ENCODE data around the gene NPTX1. TPM values are rescaled to one million over a fixed set of nuclear protein-coding genes. Genes with fewer than 3 reads are reported as not detected.

The NPTX1 gene
- total RNA-seq, 4 donors from 2014 or later, result 0.40 to 22.8 (median 7.2) TPM

DNA sequence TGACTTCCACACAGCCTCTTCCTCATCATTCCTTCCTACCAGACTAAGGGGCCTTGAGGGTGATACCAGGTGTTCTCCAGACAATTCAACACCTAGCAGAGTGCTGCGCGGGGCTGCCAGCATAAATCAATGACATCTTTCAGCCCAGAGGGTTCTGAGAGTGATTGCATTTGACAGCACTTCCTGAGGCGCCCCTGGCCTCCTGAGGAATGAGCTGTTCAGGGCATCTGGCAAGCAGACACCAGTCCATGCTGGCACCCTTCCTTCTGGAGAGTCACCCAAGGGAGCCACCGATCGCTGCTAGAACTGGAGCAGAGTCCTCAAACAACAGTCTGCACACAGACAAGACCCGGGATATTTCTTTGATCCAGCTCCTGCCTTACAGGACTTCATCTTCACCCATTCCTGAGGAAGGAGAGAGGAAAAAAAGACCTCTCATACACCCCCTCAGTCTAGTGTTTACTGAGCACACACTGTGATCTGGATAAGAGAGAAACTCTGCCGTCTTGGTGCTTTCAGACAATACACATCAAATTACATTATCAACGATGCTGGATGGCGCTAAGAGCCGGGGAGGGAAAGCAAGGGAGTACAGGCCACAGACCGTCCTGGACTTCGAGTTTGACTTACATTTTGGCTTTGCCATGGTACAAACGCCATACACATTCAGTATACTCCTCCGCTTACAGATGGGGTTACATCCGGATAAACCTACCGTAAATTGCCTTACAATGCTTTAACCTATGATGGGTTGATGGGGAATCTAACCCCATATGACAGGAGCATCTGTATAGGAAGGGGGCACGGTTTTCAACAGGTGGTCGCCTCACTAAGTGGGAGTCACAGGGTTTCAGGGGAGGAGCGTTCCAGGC, 23.0 kb downstream of the NPTX1 start:
- in situ Hi-C loops (cut with MboI; ENCODE audit: low pct_ligation_motif_present in 1 of 4, low pct_unique_long_range_greater_than_20kb in 1 of 4, low sequenced_read_pairs in 3 of 4) (no loop called here), intact Hi-C loops (cut with DNase I; ENCODE audit: low total_unique reads) (no loop called here)
- Histone ChIP-seq H3K27ac (peak overlapping the region in 1 of 4 donors; percentile 95), H3K4me1 (peaks cover 8 to 41% (median 24%) of the 10 kb centered on the region in 4 donors), H3K27me3 (no peaks in the 10 kb centered on the region), H3K9me3 (no peaks in the 10 kb centered on the region), H3K36me3 (no peaks in the 10 kb centered on the region), H3K4me3 (peak overlapping the region in 1 of 4 donors; percentile 75)
- 91% methylated on average over 19 of the region's 19 CpGs; no CpG with 5 or more reads in 1 of the 2 donors for WGBS, 2 donors (ENCODE audit: low coverage in 1 of 2)
- TF ChIP-seq CTCF (IDR thresholded peaks at IDR 0.05) (no peak), POLR2A (IDR thresholded peaks at IDR 0.05) (no peak), EP300 (IDR thresholded peaks at IDR 0.05; ENCODE audit: low read depth) (no peak), POLR2AphosphoS5 (IDR thresholded peaks at IDR 0.05) (no peak)
- DNase-seq, result no peak

- in situ Hi-C loops (cut with MboI; ENCODE audit: low pct_ligation_motif_present in 1 of 4, low pct_unique_long_range_greater_than_20kb in 1 of 4, low sequenced_read_pairs in 3 of 4) (no loop called here), intact Hi-C loops (cut with DNase I; ENCODE audit: low total_unique reads) (no loop called here)
- peaks cover 8 to 38% (median 24%) of the 10 kb centered on the region in 4 donors for H3K4me1 ChIP-seq
Measured at GRCh38 chr17:80452173-80452915, 24.1 kb downstream of the NPTX1 start.

DNA sequence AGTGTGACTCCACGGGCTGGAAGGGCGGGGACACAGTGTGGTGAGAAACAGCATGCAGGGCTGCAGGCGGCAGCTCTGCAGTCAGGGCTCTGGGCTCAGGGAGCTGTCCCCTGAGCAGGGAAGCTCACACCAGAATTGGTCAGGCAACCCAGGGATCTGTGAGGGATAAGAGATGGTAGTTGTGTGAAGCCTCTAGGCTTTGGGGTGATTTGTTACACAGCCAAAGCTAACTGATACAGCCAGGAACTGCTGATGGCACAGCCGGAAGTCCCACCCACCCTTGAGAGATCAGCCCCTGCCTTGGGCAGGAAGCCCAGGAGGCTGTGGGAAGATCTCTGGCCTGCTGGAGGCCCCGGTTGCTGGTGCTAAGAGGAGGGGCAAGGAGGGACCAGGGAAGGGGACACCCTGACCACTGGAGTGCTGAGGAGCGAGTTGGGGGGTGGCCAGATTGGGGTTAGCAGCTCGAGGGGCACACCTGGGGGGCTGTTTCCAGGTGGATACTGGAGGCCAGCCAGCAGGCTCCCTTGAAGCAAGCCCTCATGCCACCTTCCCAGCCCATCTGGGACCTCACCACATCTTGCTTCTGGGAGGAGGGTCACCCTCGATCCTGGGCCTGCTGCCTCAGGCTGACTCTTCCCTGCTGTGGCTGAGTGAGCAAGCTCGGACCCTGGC, 25.2 kb downstream of the NPTX1 start:
- Histone ChIP-seq H3K27me3 (no peaks in the 10 kb centered on the region), H3K9me3 (no peaks in the 10 kb centered on the region), H3K27ac (peak overlapping the region in 2 of 4 donors; percentile 53 to 72), H3K4me1 (peaks cover 8 to 29% (median 19%) of the 10 kb centered on the region in 4 donors), H3K4me3 (no peak overlapping the region), H3K36me3 (no peaks in the 10 kb centered on the region)
- DNase-seq, result no peak
- 78% methylated on average over 7 of the region's 9 CpGs; no CpG with 5 or more reads in 1 of the 2 donors for WGBS, 2 donors (ENCODE audit: low coverage in 1 of 2)
- TF ChIP-seq CTCF (IDR thresholded peaks at IDR 0.05), result no peak
- TF ChIP-seq EP300 (IDR thresholded peaks at IDR 0.05; ENCODE audit: low read depth), result no peak
- TF ChIP-seq POLR2A (IDR thresholded peaks at IDR 0.05), result no peak
- no peak for TF ChIP-seq POLR2AphosphoS5 (IDR thresholded peaks at IDR 0.05)
- intact Hi-C loops (cut with DNase I; ENCODE audit: low total_unique reads), result no loop called here
- in situ Hi-C loops (cut with MboI; ENCODE audit: low pct_ligation_motif_present in 1 of 4, low pct_unique_long_range_greater_than_20kb in 1 of 4, low sequenced_read_pairs in 3 of 4), result no loop called here

More at GRCh38 chr17:80452173-80452915, 24.1 kb downstream of the NPTX1 start:
- DNase-seq, result no peak
- H3K27me3 ChIP-seq, result no peaks in the 10 kb centered on the region
- 93% methylated on average over 13 of the region's 14 CpGs; no CpG with 5 or more reads in 1 of the 2 donors for WGBS, 2 donors (ENCODE audit: low coverage in 1 of 2)
- no peak overlapping the region for H3K27ac ChIP-seq
- no peak for TF ChIP-seq CTCF (IDR thresholded peaks at IDR 0.05)
- TF ChIP-seq POLR2A (IDR thresholded peaks at IDR 0.05), result no peak
- TF ChIP-seq POLR2AphosphoS5 (IDR thresholded peaks at IDR 0.05), result no peak
- TF ChIP-seq EP300 (IDR thresholded peaks at IDR 0.05; ENCODE audit: low read depth), result no peak
- no peak overlapping the region for H3K4me3 ChIP-seq
- no peaks in the 10 kb centered on the region for H3K36me3 ChIP-seq
- no peaks in the 10 kb centered on the region for H3K9me3 ChIP-seq
